H9 (cell line): ENCODE measurements around the gene KRTAP16-1. TPM values are rescaled to one million over a fixed set of nuclear protein-coding genes. Genes with fewer than 3 reads are reported as not detected.

Experiments
- DNase-seq: peaks from one replicate; pipeline ENCODE4 v3.0.0-alpha.2; 2017
- H2AFZ ChIP-seq: one replicate; pipeline ENCODE4 v1.6.1; 2013; ENCODE audit warnings: mild to moderate bottlenecking, low read length, control low read depth, moderate library complexity
- H2AK5ac ChIP-seq: 2 replicates; pipeline ENCODE4 v1.6.1; 2013; ENCODE audit warnings: low read length, control low read depth, mixed read lengths; ENCODE audit not compliant: insufficient read length
- H2BK120ac ChIP-seq: one replicate; pipeline ENCODE4 v1.6.1; 2013; ENCODE audit warnings: low read depth, mild to moderate bottlenecking, low read length, control low read depth, inconsistent platforms; ENCODE audit not compliant: poor library complexity, severe bottlenecking
- H2BK12ac ChIP-seq: 2 replicates; pipeline ENCODE4 v1.6.1; 2013; ENCODE audit warnings: low read length, control low read depth, mixed read lengths, low read depth; ENCODE audit not compliant: insufficient read length
- H2BK15ac ChIP-seq: 2 replicates; pipeline ENCODE4 v1.6.1; 2013; ENCODE audit warnings: low read depth, low read length, control low read depth
- H2BK20ac ChIP-seq: one replicate; pipeline ENCODE4 v1.6.1; 2013; ENCODE audit warnings: low read depth, mild to moderate bottlenecking, low read length, control low read depth, inconsistent platforms; ENCODE audit not compliant: poor library complexity, severe bottlenecking
- H2BK5ac ChIP-seq: 2 replicates; pipeline ENCODE4 v1.6.1; 2013; ENCODE audit warnings: low read length, control low read depth, mixed read lengths; ENCODE audit not compliant: insufficient read length
- H3K14ac ChIP-seq: 2 replicates; pipeline ENCODE4 v1.6.1; 2013; ENCODE audit warnings: low read length, control low read depth; ENCODE audit not compliant: insufficient read depth
- H3K18ac ChIP-seq: 2 replicates; pipeline ENCODE4 v1.6.1; 2013; ENCODE audit warnings: low read depth, mild to moderate bottlenecking, mixed read lengths, low read length, control low read depth; ENCODE audit not compliant: insufficient read length
- H3K23ac ChIP-seq: 2 replicates; pipeline ENCODE4 v1.6.1; 2013; ENCODE audit warnings: low read length, control low read depth, mixed read lengths, low read depth; ENCODE audit not compliant: insufficient read length
- H3K23me2 ChIP-seq: 2 replicates; pipeline ENCODE4 v1.6.1; 2013; ENCODE audit warnings: low read depth, mild to moderate bottlenecking, mixed read lengths, low read length, control low read depth; ENCODE audit not compliant: insufficient read length, poor library complexity, severe bottlenecking
- H3K27ac ChIP-seq: 2 replicates; pipeline ENCODE4 v1.5.1; 2013; ENCODE audit warnings: low read length, control low read depth, mixed read lengths, low read depth; ENCODE audit not compliant: insufficient read length
- H3K27me3 ChIP-seq: 2 replicates; pipeline ENCODE4 v1.6.1; 2013; ENCODE audit warnings: low read length, control low read depth, inconsistent platforms; ENCODE audit not compliant: insufficient read depth
- H3K4ac ChIP-seq: 2 replicates; pipeline ENCODE4 v1.6.1; 2013; ENCODE audit warnings: low read depth, mild to moderate bottlenecking, control low read depth, inconsistent platforms, low read length, moderate library complexity
- H3K4me1 ChIP-seq: 2 replicates; pipeline ENCODE4 v1.6.1; 2013; ENCODE audit warnings: low read length, control low read depth, inconsistent platforms; ENCODE audit not compliant: insufficient read depth
- H3K4me2 ChIP-seq: 2 replicates; pipeline ENCODE4 v1.6.1; 2013; ENCODE audit warnings: low read length, control low read depth, mixed read lengths; ENCODE audit not compliant: insufficient read length, insufficient read depth
- H3K56ac ChIP-seq: 2 replicates; pipeline ENCODE4 v1.6.1; 2013; ENCODE audit warnings: low read depth, mild to moderate bottlenecking, mixed read lengths, low read length, control low read depth; ENCODE audit not compliant: insufficient read length
- H3K79me1 ChIP-seq: 2 replicates; pipeline ENCODE4 v1.6.1; 2013; ENCODE audit warnings: low read depth, mild to moderate bottlenecking, moderate library complexity, low read length, control low read depth, inconsistent platforms; ENCODE audit not compliant: insufficient read depth, poor library complexity, severe bottlenecking
- H3K79me2 ChIP-seq: 2 replicates; pipeline ENCODE4 v1.6.1; 2013; ENCODE audit warnings: low read length, control low read depth, inconsistent platforms; ENCODE audit not compliant: insufficient read depth
- H3K9ac ChIP-seq: 2 replicates; pipeline ENCODE4 v1.6.1; 2013; ENCODE audit warnings: low read length, control low read depth, mixed read lengths; ENCODE audit not compliant: insufficient read length; ENCODE audit errors: extremely low read depth
- H3K9me3 ChIP-seq: one replicate; pipeline ENCODE4 v1.6.1; 2013; ENCODE audit warnings: low read depth, low read length, inconsistent platforms; ENCODE audit not compliant: control insufficient read depth
- H3T11ph ChIP-seq: one replicate; pipeline ENCODE4 v1.6.1; 2013; ENCODE audit warnings: mild to moderate bottlenecking, low read length, control low read depth, inconsistent platforms
- H4K20me1 ChIP-seq: one replicate; pipeline ENCODE4 v1.6.1; 2013; ENCODE audit not compliant: control insufficient read depth, insufficient read length, insufficient read depth
- H4K5ac ChIP-seq: 2 replicates; pipeline ENCODE4 v1.6.1; 2013; ENCODE audit warnings: low read depth, mild to moderate bottlenecking, mixed read lengths, low read length, control low read depth; ENCODE audit not compliant: insufficient read length
- H4K8ac ChIP-seq: replicated peaks from 2 replicates; pipeline ENCODE4 v1.6.1; 2013; ENCODE audit warnings: low read length, control low read depth, mixed read lengths, low read depth; ENCODE audit not compliant: insufficient read length
- H4K91ac ChIP-seq: 2 replicates; pipeline ENCODE4 v1.6.1; 2013; ENCODE audit warnings: low read depth, mild to moderate bottlenecking, moderate library complexity, mixed read lengths, low read length, control low read depth; ENCODE audit not compliant: insufficient read length
- H3K27ac Mint-ChIP-seq, 3 experiments: 2 replicates in 2 of 3; 3 replicates in 1 of 3; pipeline ENCODE4 v1.8.0; 2020 to 2021; ENCODE audit warnings: mixed read lengths in 3 of 3, mild to moderate bottlenecking in 1 of 3, moderate library complexity in 1 of 3
- H3K27me3 Mint-ChIP-seq: 2 replicates; pipeline ENCODE4 v1.8.0; 2021; ENCODE audit warnings: low read depth, mild to moderate bottlenecking, moderate library complexity, mixed read lengths
- H3K36me3 Mint-ChIP-seq, 3 experiments: 2 replicates in 2 of 3; 3 replicates in 1 of 3; pipeline ENCODE4 v1.8.0; 2020 to 2021; ENCODE audit warnings: low read depth in 3 of 3, mixed read lengths in 3 of 3; ENCODE audit not compliant: insufficient read depth in 1 of 3
- H3K4me1 Mint-ChIP-seq, 2 experiments: 2 replicates each; pipeline ENCODE4 v1.8.0; 2020; ENCODE audit warnings: mixed read lengths in 2 of 2
- H3K4me3 Mint-ChIP-seq, 2 experiments: 2 replicates in 1 of 2; 3 replicates in 1 of 2; pipeline ENCODE4 v1.8.0; 2020 to 2021; ENCODE audit warnings: mild to moderate bottlenecking in 2 of 2, mixed read lengths in 2 of 2, moderate library complexity in 1 of 2
- H3K9me3 Mint-ChIP-seq, 2 experiments: 2 replicates in 1 of 2; 3 replicates in 1 of 2; pipeline ENCODE4 v1.8.0; 2020; ENCODE audit warnings: mild to moderate bottlenecking in 2 of 2, mixed read lengths in 2 of 2, moderate library complexity in 1 of 2
- CTCF ChIP-seq: fragments of 200-600 bp; sonication (generic); conservative IDR thresholded peaks from 3 replicates; pipeline ENCODE4 v1.8.0; 2021; ENCODE audit warnings: antibody characterized with exemption, mild to moderate bottlenecking
- WGBS: extraction: QIAGEN DNeasy Blood & Tissue Kit; methylation state at CpG from one replicate; pipeline ENCODE4 v1.1.7; 2013; ENCODE audit warnings: missing lambda C conversion rate, low lambda C conversion rate, mixed read lengths; ENCODE audit not compliant: insufficient read length; ENCODE audit errors: extremely low coverage; 5-methylcytosine and 5-hydroxymethylcytosine counted together
- total RNA-seq: library from RNA; stranded (reverse); gene quantifications from 2 replicates; pipeline ENCODE4 v1.2.1, GENCODE V29; 2021

KRTAP16-1 gene
- total RNA-seq, 1 experiment from 2014 or later = not detected

GRCh38 chr17:41352597-41353366 is 43.7 kb upstream of the KRTAP16-1 start:
- peaks cover 9% of the 10 kb centered on the region for H3K27me3 Mint-ChIP-seq
- Histone ChIP-seq H4K20me1 (no peaks in the 10 kb centered on the region), H3K56ac (no peak overlapping the region), H4K8ac (no peak overlapping the region), H3K4ac (no peak overlapping the region), H3T11ph (no peak overlapping the region), H2BK120ac (no peak overlapping the region), H4K91ac (no peak overlapping the region), H3K79me2 (no peaks in the 10 kb centered on the region), H2BK12ac (no peak overlapping the region), H3K4me2 (no peak overlapping the region), H3K4me1 (no peaks in the 10 kb centered on the region), H2AK5ac (no peak overlapping the region), H3K79me1 (no peaks in the 10 kb centered on the region), H3K27ac (no peak overlapping the region), H3K23me2 (no peaks in the 10 kb centered on the region), H4K5ac (no peak overlapping the region), H2BK15ac (no peak overlapping the region), H3K18ac (no peak overlapping the region), H3K14ac (no peak overlapping the region), H2BK5ac (no peak overlapping the region), H3K9me3 (no peaks in the 10 kb centered on the region), H2BK20ac (no peak overlapping the region), H3K23ac (no peak overlapping the region), H3K9ac (no peak overlapping the region), H3K27me3 (no peaks in the 10 kb centered on the region), H2AFZ (no peak overlapping the region)
- DNase-seq = no peak
- H3K9me3 Mint-ChIP-seq = no peaks in the 10 kb centered on the region; a peak in 2 of 5 replicates
- no peaks in the 10 kb centered on the region for H3K36me3 Mint-ChIP-seq
- TF ChIP-seq CTCF = no peak
- H3K4me1 Mint-ChIP-seq = no peaks in the 10 kb centered on the region
- no peak overlapping the region for H3K4me3 Mint-ChIP-seq
- WGBS = no CpG with 5 or more reads among the region's 7 CpGs
- no peak overlapping the region for H3K27ac Mint-ChIP-seq
